Cardiac muscle cell (in vitro differentiated cells and primary cell): Measurements from ENCODE around the gene SMTNL2. TPM values are rescaled to one million over a fixed set of nuclear protein-coding genes. Genes with fewer than 3 reads are reported as not detected.
"Not testable (repeated sequence)": the region's sequence is repeated elsewhere in the genome, so short reads cannot be mapped to it uniquely, and the experiment has no call there.

Source experiments
- DNase-seq, 2 donors: peaks; one replicate each; pipeline versions ENCODE4 v3.0.0 to v3.0.0-alpha.2; 2010 to 2017; ENCODE audit warnings: low read depth in 1 of 2, low spot score in 1 of 2
- H3K27ac ChIP-seq: fragments of 200-600 bp; sonication (generic); 2 replicates; pipeline ENCODE4 v1.5.1; 2016
- H3K27me3 ChIP-seq: fragments of 200-600 bp; sonication (generic); 2 replicates; pipeline ENCODE4 v1.6.0; 2016; ENCODE audit warnings: control low read depth
- H3K36me3 ChIP-seq: fragments of 200-600 bp; sonication (generic); 2 replicates; pipeline ENCODE4 v1.5.1; 2016; ENCODE audit warnings: control low read depth
- H3K4me1 ChIP-seq: fragments of 200-600 bp; sonication (generic); 2 replicates; pipeline ENCODE4 v1.8.1; 2017; ENCODE audit warnings: low read depth, mild to moderate bottlenecking, mixed run types
- H3K4me3 ChIP-seq: fragments of 200-600 bp; sonication (generic); 2 replicates; pipeline ENCODE4 v1.5.1; 2016; ENCODE audit warnings: mild to moderate bottlenecking
- H3K9me3 ChIP-seq: fragments of 200-600 bp; sonication (generic); 2 replicates; pipeline ENCODE4 v1.5.1; 2017; ENCODE audit warnings: low read depth, mild to moderate bottlenecking, control low read depth
- CTCF ChIP-seq: IDR thresholded peaks from 2 replicates; pipeline ENCODE4 v1.5.1; 2012; ENCODE audit warnings: low read depth, mild to moderate bottlenecking, low read length
- polyA plus RNA-seq: library from polyadenylated mRNA; unstranded; fragments of >200 nt; fragmentation: Nextera tagmentation; extraction: Ambion mirVana; gene quantifications from 2 replicates; pipeline ENCODE4 v1.2.1, GENCODE V29; 2016
- total RNA-seq: library from RNA; depleted of rRNA; stranded (reverse); fragments of >200 nt; gene quantifications from 2 replicates; pipeline ENCODE4 v1.2.3, GENCODE V29; 2016

The SMTNL2 gene
- total and polyA plus RNA-seq, 2 experiments from 2014 or later: 184 to 269 TPM

- no peak for TF ChIP-seq CTCF
- Histone ChIP-seq H3K9me3 (no peaks in the 10 kb centered on the region), H3K27me3 (no peaks in the 10 kb centered on the region), H3K4me1 (peaks cover 58% of the 10 kb centered on the region), H3K27ac (peak overlapping the region; percentile 89), H3K4me3 (no peak overlapping the region), H3K36me3 (peaks cover 24% of the 10 kb centered on the region)
- DNase-seq: peak; percentile 57 to 92
Observed at GRCh38 chr17:4599505-4600281, 15.4 kb downstream of the SMTNL2 start.

GRCh38 chr17:4600563-4600962 lies 16.2 kb downstream of the SMTNL2 start:
- peak in 1 of 2 donors; percentile 91 for DNase-seq
- Histone ChIP-seq H3K27me3 (no peaks in the 10 kb centered on the region), H3K27ac (peak overlapping the region; percentile 89), H3K9me3 (no peaks in the 10 kb centered on the region), H3K4me1 (peaks cover 64% of the 10 kb centered on the region), H3K4me3 (no peak overlapping the region), H3K36me3 (peaks cover 27% of the 10 kb centered on the region)
- TF ChIP-seq CTCF: no peak

- peak overlapping the region; percentile 89 for H3K27ac ChIP-seq
- DNase-seq: no peak
- no peak for TF ChIP-seq CTCF
- H3K9me3 ChIP-seq: no peaks in the 10 kb centered on the region
- H3K36me3 ChIP-seq: peaks cover 29% of the 10 kb centered on the region
- no peak overlapping the region for H3K4me3 ChIP-seq
- H3K27me3 ChIP-seq: no peaks in the 10 kb centered on the region
- H3K4me1 ChIP-seq: peaks cover 70% of the 10 kb centered on the region
Observed at GRCh38 chr17:4601326-4601725, 17.0 kb downstream of the SMTNL2 start.

- DNase-seq: no peak
- H3K4me1 ChIP-seq: peaks cover 77% of the 10 kb centered on the region
- peak overlapping the region; percentile 89 for H3K27ac ChIP-seq
- no peak overlapping the region for H3K4me3 ChIP-seq
- TF ChIP-seq CTCF: no peak
- peaks cover 29% of the 10 kb centered on the region for H3K36me3 ChIP-seq
- no peaks in the 10 kb centered on the region for H3K27me3 ChIP-seq
- H3K9me3 ChIP-seq: no peaks in the 10 kb centered on the region
Observed at GRCh38 chr17:4602041-4602440, 17.7 kb downstream of the SMTNL2 start.

GRCh38 chr17:4604111-4604644 lies 19.8 kb downstream of the SMTNL2 start:
- Histone ChIP-seq H3K4me3 (no peak overlapping the region), H3K4me1 (peaks cover 78% of the 10 kb centered on the region), H3K36me3 (peaks cover 16% of the 10 kb centered on the region), H3K27me3 (no peaks in the 10 kb centered on the region), H3K9me3 (no peaks in the 10 kb centered on the region), H3K27ac (peak overlapping the region; percentile 89)
- TF ChIP-seq CTCF: no peak
- DNase-seq: peak; percentile 83 to 89

DNA sequence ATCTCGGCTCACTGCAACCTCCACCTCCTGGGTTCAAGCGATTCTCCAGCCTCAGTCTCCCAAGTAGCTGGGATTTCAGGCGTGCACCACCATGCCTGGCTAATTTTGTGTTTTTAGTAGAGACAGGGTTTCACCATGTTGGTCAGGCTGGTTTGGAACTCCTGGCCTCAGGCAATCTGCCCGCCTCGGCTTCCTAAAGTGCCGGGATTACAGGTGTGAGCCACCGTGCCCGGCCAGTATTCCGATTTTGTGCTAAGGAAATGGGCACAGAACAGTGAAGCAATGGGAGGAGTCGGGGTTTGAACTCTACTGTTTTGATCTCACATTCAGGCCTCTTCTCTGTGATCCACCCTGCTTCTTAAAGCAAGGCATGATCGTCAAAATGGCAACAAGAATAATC lies 20.4 kb downstream of the SMTNL2 start:
- H3K9me3 ChIP-seq, DNase-seq, H3K27me3 ChIP-seq, H3K4me3 ChIP-seq: not testable (repeated sequence)
- H3K36me3 ChIP-seq: peaks cover 16% of the 10 kb centered on the region
- H3K4me1 ChIP-seq: peaks cover 78% of the 10 kb centered on the region
- H3K27ac ChIP-seq: peak overlapping the region; percentile 89
